IMR-90 (cell line): ENCODE results near the gene RORB. TPM values are rescaled to one million over a fixed set of nuclear protein-coding genes. Genes with fewer than 3 reads are reported as not detected.

ENCODE experiments used
- ATAC-seq: fragments of 200-7000 bp; cut with Tn5 transposase; 2 replicates; pipeline ENCODE4 v1.9.1; 2020; ENCODE audit warnings: low read depth, mild to moderate bottlenecking, moderate library complexity
- BruUV-seq: library from RNA; stranded (reverse); fragments of 400-500 nt; replicated peaks from 2 replicates; lab custom pipeline; 2021; lab: Mats Ljungman, UMichigan
- CTCF ChIA-PET: fragments of 300-600 bp; formaldehyde crosslinking; extraction: SDS; loops from one replicate; lab custom pipeline; 2021; ENCODE audit warnings: antibody characterized with exemption; lab: Yijun Ruan, JAX
- POLR2A ChIA-PET: fragments of 300-600 bp; sonication (Branson Sonifier 250); formaldehyde crosslinking; loops from one replicate; lab custom pipeline; 2022; ENCODE audit warnings: antibody characterized with exemption; ENCODE audit not compliant: unreplicated experiment; lab: Charles Lee
- DNase-seq: peaks from one replicate; pipeline ENCODE4 v3.0.0; 2013
- H2AFZ ChIP-seq: replicated peaks from 2 replicates; pipeline ENCODE3; 2013; ENCODE audit warnings: low read length, mild to moderate bottlenecking; ENCODE audit not compliant: poor library complexity
- H2AK5ac ChIP-seq: 2 replicates; pipeline ENCODE4 v1.6.1; 2013; ENCODE audit warnings: low read depth, low read length, inconsistent platforms
- H2AK9ac ChIP-seq: replicated peaks from 2 replicates; pipeline ENCODE3; 2013; ENCODE audit warnings: mild to moderate bottlenecking, low read depth, low read length, moderate library complexity; ENCODE audit not compliant: poor library complexity
- H2BK120ac ChIP-seq: 2 replicates; pipeline ENCODE4 v1.6.1; 2013; ENCODE audit warnings: low read depth, low read length, inconsistent platforms
- H2BK15ac ChIP-seq: 3 replicates; pipeline ENCODE4 v1.6.1; 2013; ENCODE audit warnings: low read depth, low read length, inconsistent platforms
- H2BK20ac ChIP-seq: 2 replicates; pipeline ENCODE4 v1.6.1; 2013; ENCODE audit warnings: low read depth, mild to moderate bottlenecking, inconsistent platforms, low read length, moderate library complexity
- H2BK5ac ChIP-seq: 2 replicates; pipeline ENCODE4 v1.6.1; 2013; ENCODE audit warnings: mild to moderate bottlenecking, low read depth, low read length, inconsistent platforms; ENCODE audit not compliant: poor library complexity, severe bottlenecking
- H3K14ac ChIP-seq: replicated peaks from 2 replicates; pipeline ENCODE4 v1.6.1; 2013; ENCODE audit warnings: low read depth, low read length, inconsistent platforms
- H3K18ac ChIP-seq: 2 replicates; pipeline ENCODE4 v1.6.1; 2013; ENCODE audit warnings: low read depth, low read length, control low read depth
- H3K23ac ChIP-seq: 2 replicates; pipeline ENCODE4 v1.6.1; 2013; ENCODE audit warnings: low read depth, low read length, inconsistent platforms
- H3K27ac ChIP-seq: 2 replicates; pipeline ENCODE4 v1.5.1; 2013; ENCODE audit warnings: mild to moderate bottlenecking, control low read depth, low read length; ENCODE audit not compliant: insufficient read depth
- H3K27me3 ChIP-seq: 2 replicates; pipeline ENCODE4 v1.6.1; 2013; ENCODE audit warnings: low read length; ENCODE audit not compliant: control insufficient read depth, insufficient read depth
- H3K36me3 ChIP-seq: 2 replicates; pipeline ENCODE4 v1.6.1; 2013; ENCODE audit warnings: low read length, mixed read lengths; ENCODE audit not compliant: control insufficient read depth, insufficient read depth
- H3K4ac ChIP-seq: 2 replicates; pipeline ENCODE4 v1.6.1; 2013; ENCODE audit warnings: low read depth, low read length, inconsistent platforms
- H3K4me1 ChIP-seq: 2 replicates; pipeline ENCODE4 v1.6.1; 2013; ENCODE audit warnings: low read length, mixed read lengths; ENCODE audit not compliant: control insufficient read depth, insufficient read depth
- H3K4me2 ChIP-seq: 2 replicates; pipeline ENCODE4 v1.6.1; 2013; ENCODE audit warnings: low read depth, mild to moderate bottlenecking, control low read depth, low read length, moderate library complexity
- H3K4me3 ChIP-seq: 2 replicates; pipeline ENCODE4 v1.5.1; 2013; ENCODE audit warnings: low read depth, mild to moderate bottlenecking, control low read depth, low read length, moderate library complexity; ENCODE audit not compliant: insufficient read depth
- H3K56ac ChIP-seq: 2 replicates; pipeline ENCODE4 v1.6.1; 2013; ENCODE audit warnings: low read length, inconsistent platforms; ENCODE audit not compliant: insufficient read depth; ENCODE audit errors: extremely low read depth
- H3K79me1 ChIP-seq, 2 experiments: 2 replicates each; pipeline ENCODE4 v1.6.1; 2013; ENCODE audit warnings: low read length in 2 of 2, inconsistent platforms in 1 of 2, low read depth in 1 of 2
- H3K9ac ChIP-seq: 2 replicates; pipeline ENCODE4 v1.6.1; 2013; ENCODE audit warnings: low read depth, low read length, control low read depth
- H3K9me1 ChIP-seq: 2 replicates; pipeline ENCODE4 v1.6.1; 2013; ENCODE audit warnings: low read length, inconsistent platforms; ENCODE audit not compliant: insufficient read depth
- H3K9me3 ChIP-seq: 2 replicates; pipeline ENCODE4 v1.6.1; 2013; ENCODE audit warnings: low read length; ENCODE audit not compliant: control insufficient read depth, insufficient read depth
- H4K20me1 ChIP-seq: 2 replicates; pipeline ENCODE4 v1.6.1; 2013; ENCODE audit warnings: low read length, inconsistent platforms; ENCODE audit not compliant: insufficient read depth
- H4K5ac ChIP-seq: 2 replicates; pipeline ENCODE4 v1.6.1; 2013; ENCODE audit warnings: mild to moderate bottlenecking, low read depth, low read length, control low read depth
- H4K8ac ChIP-seq, 2 experiments: 2 replicates each; pipeline ENCODE4 v1.6.1; 2013; ENCODE audit warnings: low read depth in 2 of 2, low read length in 2 of 2, control low read depth in 1 of 2, inconsistent platforms in 1 of 2
- H4K91ac ChIP-seq: 2 replicates; pipeline ENCODE4 v1.6.1; 2013; ENCODE audit warnings: low read depth, low read length, inconsistent platforms; ENCODE audit not compliant: insufficient read depth
- FOS ChIP-seq: fragments of 150-350 bp; IDR thresholded peaks from 2 replicates; pipeline ENCODE4 v1.6.1; 2016; ENCODE audit warnings: low read depth, low read length
- MAFK ChIP-seq: IDR thresholded peaks from 2 replicates; pipeline ENCODE4 v1.6.1; 2012; ENCODE audit warnings: low read depth, low read length, improper control_type of control experiment
- MAZ ChIP-seq: IDR thresholded peaks from 2 replicates; pipeline ENCODE4 v1.6.1; 2012; ENCODE audit warnings: low read depth, mild to moderate bottlenecking, low read length, improper control_type of control experiment, moderate library complexity, borderline replicate concordance
- MXI1 ChIP-seq: IDR thresholded peaks from 2 replicates; pipeline ENCODE4 v1.6.1; 2012; ENCODE audit warnings: low read depth, mild to moderate bottlenecking, low read length, moderate library complexity, borderline replicate concordance
- whole genome bisulfite sequencing, 2 experiments: methylation state at CpG; one replicate each; pipeline versions ENCODE4 v1.1.5 to v1.1.7; 2013; ENCODE audit warnings: missing lambda C conversion rate in 2 of 2; ENCODE audit not compliant: insufficient read length in 1 of 2; ENCODE audit errors: extremely low coverage in 2 of 2; 5-methylcytosine and 5-hydroxymethylcytosine counted together
- dilution Hi-C: fragments of 300-500 bp; cut with HindIII; formaldehyde crosslinking; loops from one replicate; pipeline ENCODE4 v1.14.3; 2018; ENCODE audit warnings: low sequenced_read_pairs; ENCODE audit not compliant: unreplicated experiment
- in situ Hi-C: fragments of 300-500 bp; cut with MboI; formaldehyde crosslinking; loops from 3 replicates; pipeline ENCODE4 v1.14.3; 2019; ENCODE audit warnings: low sequenced_read_pairs, inconsistent platforms, mixed read lengths
- intact Hi-C: fragments of 100-400 bp; cut with micrococcal nuclease; formaldehyde crosslinking; loops from 2 replicates; pipeline ENCODE4 v1.10.0; 2022
- polyA plus RNA-seq, 3 experiments: library from polyadenylated mRNA; depleted of rRNA; stranded (reverse); fragments of >200 nt; gene quantifications; 2 replicates each; pipeline ENCODE4 v1.2.3, GENCODE V29; 2012; ENCODE audit warnings: low replicate concordance in 1 of 3
- total RNA-seq: library from RNA; depleted of rRNA; stranded (reverse); fragments of >200 nt; gene quantifications from 2 replicates; pipeline ENCODE4 v1.2.3, GENCODE V29; 2012

The RORB gene
- total and polyA plus RNA-seq, 2 of the 4 experiments (the other 2 are of a cell fraction), result not detected

DNA sequence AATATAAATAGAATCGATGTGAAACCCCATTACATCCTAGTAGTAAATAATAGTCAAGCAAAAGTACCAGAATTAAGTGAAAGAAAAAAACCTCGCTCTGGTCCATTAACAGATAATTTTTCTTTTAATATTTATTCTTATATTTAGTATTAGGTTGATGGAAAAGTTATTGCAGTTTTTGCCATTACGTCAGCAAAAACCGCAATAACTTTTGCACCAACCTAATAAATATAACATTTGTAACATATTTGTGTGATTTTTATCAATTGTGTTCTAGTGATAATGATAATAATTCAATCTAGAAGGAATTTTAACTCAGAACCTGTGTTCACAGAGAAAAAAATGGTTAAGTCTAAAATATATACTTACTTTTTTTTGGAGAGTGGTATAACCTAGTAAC, 16.1 kb downstream of the RORB start:
- DNase-seq, result no peak
- no CpG with 5 or more reads among the region's 4 CpGs for WGBS, 2 experiments
- Histone ChIP-seq H3K4me1 (no peaks in the 10 kb centered on the region), H3K9me3 (no peaks in the 10 kb centered on the region), H3K9ac (no peak overlapping the region), H2BK20ac (no peak overlapping the region), H2AK5ac (no peak overlapping the region), H3K14ac (no peak overlapping the region), H3K23ac (no peak overlapping the region), H2BK5ac (no peak overlapping the region), H3K4ac (no peak overlapping the region), H4K91ac (no peak overlapping the region), H4K20me1 (no peaks in the 10 kb centered on the region), H3K4me2 (no peak overlapping the region), H2AFZ (no peak overlapping the region), H4K5ac (no peak overlapping the region), H2AK9ac (no peak overlapping the region), H4K8ac (no peak overlapping the region), H3K79me1 (no peaks in the 10 kb centered on the region), H3K4me3 (no peak overlapping the region), H3K27ac (no peak overlapping the region), H3K18ac (no peak overlapping the region), H3K27me3 (no peaks in the 10 kb centered on the region), H3K36me3 (no peaks in the 10 kb centered on the region), H2BK120ac (no peak overlapping the region), H2BK15ac (no peak overlapping the region), H3K9me1 (no peaks in the 10 kb centered on the region), H3K56ac (no peak overlapping the region)
- dilution Hi-C loops, result no loop called here
- BruUV-seq, result no TSS peak
- in situ Hi-C loops, result no loop called here
- TF ChIP-seq MXI1, result no peak
- peak; percentile 77 for TF ChIP-seq MAFK
- TF ChIP-seq MAZ, result no peak
- no peak for TF ChIP-seq FOS
- ChIA-PET CTCF (no interaction called here), POLR2A (no interaction called here)
- no peak for ATAC-seq
- intact Hi-C loops, result no loop called here
